Colon (tissue), 2 donors: ENCODE data around the gene SOX12.

ENCODE experiments used
- FAIRE-seq: peaks from 2 replicates; lab custom pipeline; 2012; peaks lifted over from hg19 to GRCh38; lab: Jason Lieb, UNC
- donor health status: control.
- donor health status: control.

Gene SOX12

DNA sequence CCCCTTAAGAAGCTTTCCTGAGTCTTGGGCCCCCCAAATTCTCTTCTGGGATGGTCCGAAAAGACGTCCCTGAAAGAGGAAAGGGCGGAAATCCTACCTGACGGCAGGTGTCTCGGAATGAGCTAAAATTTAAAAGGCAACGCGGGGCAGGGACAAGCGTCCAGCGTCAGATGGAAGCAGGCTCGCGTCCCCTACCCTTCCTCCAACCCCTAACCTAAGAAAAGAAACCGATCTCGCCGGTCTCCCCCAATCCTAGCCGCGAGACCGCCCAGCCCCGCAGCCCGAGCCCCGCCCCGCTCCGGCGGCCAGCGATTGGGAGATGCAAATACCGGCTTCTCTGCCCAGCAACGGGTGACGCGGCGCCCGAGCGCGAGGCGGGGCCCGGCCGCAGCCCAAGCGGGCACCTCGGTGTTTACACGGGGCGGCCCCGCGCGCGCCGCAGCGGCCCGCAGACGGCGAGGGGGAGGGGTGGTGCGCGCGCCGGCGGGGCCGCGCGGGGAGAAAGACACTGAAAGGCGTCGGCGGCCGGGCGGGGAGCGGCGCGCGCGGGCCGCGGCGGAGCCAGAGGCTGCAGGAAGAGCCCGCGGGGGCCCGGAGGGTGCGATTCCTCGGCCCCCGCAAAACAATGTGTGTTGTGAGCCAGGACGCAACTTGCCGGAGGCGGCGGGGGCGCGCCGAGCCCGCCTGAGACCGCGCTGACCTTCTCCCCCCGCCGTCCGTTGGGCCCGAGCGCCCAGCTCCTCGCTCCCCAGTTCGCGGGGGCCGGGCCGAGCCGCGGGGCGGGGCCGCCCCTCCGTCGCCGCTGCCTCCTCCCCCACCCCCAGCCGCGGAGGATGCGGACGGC is at the start of gene SOX12:
SOX12 (plus strand) TSS at position 508 of the 844 bp plus-strand sequence. CDS start 373 bp downstream, outside the sequence.
- FAIRE-seq: no peak

DNA sequence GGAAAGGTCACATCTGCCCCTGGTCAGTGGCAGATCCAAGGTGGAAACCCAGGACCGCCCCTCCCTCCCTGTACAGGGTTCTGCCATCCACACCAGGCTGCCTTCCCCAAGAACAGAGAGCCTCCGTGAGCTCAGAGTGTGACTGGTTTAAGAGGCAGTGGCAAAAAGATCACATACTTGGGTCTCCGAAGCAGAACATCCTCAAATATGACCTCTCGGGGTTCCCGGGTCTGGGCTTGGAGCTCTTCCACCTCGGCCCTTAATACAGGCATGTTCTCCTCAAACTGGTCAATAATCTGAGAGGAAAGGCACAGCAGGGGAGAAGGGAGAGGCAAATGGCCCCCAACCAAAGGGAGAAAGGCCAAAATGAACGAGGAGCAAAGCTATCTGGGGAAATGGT is 49.6 kb upstream of the SOX12 start:
- FAIRE-seq: no peak

DNA sequence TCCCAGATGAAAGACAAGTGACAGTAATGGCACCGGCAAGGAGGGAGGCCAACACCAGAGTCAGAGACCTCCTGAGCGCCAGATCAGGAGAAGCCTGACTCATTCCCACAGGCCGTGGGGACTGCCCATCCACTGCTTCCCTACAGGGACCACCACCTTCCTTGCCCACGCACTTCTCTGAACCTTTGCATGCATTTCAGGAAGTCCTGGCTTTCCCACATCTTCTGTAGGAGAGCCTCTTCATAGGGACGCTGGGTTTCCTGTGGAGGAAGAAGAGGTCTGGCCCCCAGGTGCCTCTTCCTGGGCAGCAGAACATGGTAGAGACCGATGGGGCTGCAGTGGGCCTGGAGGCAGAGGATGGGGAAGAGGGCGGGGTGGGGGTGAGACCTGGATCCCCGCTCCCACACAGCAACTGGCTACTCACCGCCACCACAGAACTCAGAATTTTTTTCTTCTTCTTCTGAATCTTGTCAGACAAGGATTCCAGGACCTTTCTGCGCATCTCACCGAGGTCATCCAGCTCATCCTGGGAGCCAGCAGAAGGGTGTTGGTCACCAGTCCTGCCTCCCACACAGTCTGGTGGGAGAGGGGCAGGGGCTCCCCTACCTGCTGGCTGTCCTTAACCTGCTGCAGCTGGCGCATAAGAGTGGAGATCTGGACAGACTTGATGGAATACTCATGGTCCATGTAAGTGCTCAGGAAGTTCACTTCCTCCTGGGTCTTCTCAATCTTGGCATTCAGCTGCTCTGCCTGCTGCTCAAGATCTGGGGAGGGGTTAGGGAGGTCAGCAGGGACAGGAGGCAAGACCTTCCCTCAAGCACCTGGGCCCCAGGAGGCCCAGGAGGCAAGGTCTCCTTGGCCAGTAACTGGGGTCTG is 48.5 kb upstream of the SOX12 start:
- no peak for FAIRE-seq

DNA sequence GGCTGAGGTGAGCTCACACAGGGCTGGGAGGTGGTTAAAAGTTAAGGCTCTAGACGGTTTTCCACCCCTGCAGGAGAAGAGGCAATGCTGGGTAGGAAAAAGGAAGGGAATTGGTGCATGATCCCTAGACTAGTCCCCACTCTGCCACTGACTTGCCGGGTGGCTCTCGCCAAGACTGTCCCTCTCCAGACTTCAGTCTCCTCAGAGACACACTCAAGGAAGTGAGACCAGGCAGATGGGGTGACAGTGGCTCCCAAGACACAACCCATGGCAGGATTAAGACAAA is 47.9 kb upstream of the SOX12 start:
- no peak for FAIRE-seq

DNA sequence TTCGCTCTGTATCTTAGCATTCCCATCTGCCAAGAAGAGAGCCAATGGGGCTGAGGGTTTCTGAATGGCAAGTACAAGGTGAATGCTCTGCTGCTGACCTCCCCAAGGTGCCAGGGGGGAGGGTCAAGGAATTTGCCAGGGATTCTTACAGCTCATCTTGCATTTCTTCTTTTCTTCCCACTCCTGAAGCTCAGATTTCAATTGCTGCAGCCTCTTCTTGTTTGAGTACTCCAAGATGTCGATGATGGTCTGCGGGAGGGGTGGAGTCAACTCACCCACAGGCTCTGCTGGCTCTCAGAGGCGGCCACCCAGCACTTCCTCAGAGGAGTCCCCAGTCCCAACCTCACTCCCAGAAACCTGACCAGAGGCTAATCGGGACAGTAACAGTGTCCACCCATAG is 47.2 kb upstream of the SOX12 start:
- FAIRE-seq: no peak

DNA sequence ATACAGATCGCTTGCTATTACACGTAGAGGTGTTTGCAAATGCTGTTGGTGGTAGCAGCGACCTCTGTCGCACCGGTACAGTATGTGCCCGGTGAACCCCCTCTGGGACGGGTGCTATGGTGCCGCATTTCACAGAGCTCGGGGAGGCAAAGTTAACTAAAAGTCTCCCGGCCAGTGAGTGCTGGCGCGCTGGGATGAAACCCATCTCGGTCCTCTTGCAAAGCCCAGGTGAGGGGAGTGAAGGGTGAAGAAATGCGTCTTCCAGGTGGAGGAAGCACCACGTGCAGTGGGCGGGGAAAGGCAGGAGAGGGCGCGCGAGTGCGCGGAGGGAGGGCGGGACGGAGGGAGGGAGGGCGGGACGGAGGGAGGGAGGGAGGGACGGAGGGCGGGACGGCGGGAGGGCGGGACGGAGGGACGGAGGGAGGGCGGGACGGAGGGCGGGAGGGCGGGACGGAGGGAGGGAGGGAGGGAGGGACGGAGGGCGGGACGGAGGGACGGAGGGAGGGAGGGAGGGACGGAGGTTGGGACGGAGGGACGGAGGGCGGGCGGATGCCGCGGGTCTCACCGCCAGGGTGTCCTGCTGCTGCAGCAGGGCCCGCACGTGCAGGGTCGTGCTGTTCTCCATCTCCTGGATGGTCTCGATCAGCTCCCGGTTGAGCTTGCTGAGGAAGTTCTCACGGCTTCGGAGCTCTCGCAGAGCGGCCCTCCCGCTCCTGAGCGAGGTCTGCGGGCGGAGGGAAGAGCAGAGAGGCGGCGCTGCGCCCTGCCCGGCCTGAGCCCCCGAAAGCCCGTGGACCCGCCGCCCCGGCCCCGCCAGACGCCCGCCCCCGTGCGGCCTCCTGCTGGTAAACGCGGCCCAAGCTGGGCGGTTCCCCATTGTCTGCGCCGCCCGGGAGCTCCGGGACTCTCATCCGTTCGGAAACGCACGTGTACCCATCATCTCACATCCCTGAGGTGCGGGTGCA is 46.5 kb upstream of the SOX12 start:
- FAIRE-seq: no peak

DNA sequence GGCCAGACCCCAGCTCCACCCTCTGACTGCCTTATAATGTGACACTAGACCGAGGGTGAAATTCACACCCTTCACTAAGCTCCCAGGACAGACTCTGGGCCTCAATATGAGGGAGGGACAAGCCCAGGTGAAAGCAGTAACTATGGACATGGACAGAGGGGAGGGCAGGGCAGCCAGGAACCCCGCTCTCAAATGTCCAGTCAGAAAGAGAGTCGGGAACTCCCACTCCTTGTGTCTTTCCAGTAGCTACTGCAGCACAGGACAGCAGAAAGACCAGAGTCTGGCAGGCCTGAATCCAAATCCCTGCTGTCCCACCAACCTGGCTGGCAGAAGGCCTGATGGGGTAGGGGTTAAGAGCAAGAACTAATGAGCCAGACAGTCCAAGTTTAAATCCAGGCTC is 41.2 kb upstream of the SOX12 start:
- no peak for FAIRE-seq

DNA sequence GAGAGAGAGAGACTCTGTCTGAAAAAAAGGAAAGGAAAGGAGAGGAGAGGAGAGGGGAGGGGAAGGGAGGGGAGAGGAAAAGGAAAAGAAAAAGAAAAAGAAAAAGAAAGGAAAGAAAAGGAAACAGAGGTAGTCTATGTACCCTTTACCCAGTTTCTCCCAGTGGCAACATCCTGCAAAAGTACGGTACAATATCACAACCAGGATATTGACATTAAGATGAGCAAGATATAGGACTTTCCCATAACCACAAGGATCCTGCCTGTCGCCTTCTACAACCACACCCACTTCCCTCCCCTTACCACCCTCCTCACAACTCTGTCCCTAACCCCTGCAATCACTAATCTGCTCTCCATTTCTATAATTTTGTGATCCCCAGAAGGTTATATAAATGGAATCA is 38.8 kb upstream of the SOX12 start:
- no peak for FAIRE-seq

DNA sequence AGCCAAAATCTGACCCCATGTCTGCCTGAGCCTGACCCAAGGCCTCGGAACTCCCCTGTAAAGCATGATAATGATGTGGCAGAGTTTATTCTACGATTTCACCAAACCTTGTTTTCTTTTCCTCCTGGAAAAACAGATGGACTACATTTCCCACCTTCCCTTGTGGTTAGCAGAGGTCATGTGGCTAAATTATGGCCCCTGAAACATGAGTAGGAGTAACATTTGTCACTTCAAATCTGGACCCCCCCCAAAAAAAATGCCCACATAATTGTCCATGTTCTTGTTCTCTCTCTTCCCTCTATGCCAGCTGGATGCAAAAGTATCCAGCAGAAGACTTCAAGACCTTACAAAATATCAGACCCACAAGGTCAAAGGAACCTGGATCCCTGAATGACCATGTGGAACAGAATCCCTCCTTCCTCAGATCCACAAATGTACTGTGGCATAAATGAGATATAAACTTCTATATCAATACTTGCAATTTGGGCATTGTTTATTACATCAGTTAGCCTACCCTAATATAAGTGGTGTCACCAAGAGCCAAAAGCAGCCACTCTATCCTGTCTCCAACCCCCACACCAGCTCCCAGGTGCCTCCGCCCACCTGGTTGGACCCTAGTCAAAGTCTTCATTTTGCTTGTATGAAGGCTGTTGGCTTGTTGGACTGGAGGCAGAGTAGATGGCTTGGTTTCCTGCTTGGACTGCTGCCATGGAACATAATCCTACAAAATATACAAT is 36.2 kb upstream of the SOX12 start:
- no peak for FAIRE-seq

DNA sequence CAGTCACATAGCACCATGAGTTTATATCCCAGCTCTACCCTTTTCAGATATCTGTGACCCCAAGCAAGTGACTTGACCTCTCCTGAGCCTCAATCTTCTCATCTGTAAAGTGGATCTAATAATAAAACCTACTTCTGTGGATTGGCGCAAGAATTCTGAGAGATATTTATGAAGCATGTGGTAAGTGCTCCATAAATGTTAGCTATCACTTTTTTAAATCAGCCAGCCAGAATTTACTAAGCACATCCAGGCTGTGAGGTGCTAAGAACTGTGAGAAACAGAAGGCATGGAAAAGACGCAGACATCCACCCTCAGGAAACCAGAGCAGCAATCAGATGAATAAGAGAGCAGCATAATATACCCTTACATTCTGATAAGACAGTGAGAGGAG is 35.7 kb upstream of the SOX12 start:
- FAIRE-seq: no peak

DNA sequence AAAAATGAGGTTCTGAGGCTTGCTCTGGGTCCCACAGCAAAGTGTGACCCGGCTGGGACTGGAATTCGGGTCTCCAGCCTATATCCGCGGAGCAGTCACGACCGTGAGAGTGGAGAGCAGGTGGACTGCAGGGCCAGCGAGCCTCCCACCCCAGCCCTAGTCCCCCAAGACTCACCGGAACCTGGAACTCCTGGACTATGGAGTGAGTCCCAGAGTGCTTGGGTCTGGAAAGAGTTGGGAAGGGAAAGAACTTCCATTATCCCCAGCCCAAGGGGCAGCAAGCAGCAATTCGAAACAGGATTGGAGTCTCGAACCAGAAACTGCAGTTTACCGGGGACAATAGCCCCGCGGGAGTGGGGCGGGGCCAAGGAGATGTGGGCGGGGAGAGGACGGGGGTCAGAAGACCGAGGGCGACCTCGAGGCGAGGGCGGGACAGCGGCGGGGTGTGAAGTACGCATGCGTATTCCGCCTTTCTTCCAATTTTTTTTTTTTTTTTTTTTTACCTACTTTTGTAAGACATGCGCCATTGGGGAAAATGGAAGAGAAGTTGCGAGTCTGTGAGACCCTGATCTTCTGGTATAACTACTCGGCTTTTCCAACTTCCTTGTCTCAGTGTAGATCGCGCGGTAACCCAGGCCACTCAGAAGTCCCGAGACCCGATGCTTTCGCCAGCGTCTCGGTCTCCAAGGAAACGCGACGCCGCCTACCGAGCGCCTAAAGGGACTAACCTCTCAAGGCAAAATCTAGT is 35.1 kb upstream of the SOX12 start, which contains the start of gene C20orf96:
C20orf96 (minus strand) TSS at position 667 of the 748 bp plus-strand sequence; CDS start at position 527, 140 bp downstream.
- FAIRE-seq: no peak

DNA sequence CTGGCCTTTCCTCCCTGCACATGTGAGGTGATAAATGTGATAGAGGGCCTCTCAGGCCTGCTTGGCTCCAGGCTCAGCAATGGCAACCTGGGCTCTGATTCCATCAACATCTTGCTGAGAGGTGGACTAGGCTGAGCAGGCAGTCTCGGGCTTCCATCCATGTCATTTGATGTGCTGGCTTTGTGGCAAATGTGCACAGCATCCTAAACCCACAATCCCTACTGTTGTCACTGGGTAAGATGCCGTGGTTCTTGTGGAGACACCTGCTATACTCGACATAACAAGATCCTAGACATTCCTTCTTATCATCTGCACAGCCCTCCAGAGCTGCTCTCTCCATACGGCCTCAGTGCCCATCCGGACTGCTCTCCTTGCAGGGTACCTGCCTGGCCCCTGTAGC is 30.8 kb upstream of the SOX12 start:
- FAIRE-seq: no peak

DNA sequence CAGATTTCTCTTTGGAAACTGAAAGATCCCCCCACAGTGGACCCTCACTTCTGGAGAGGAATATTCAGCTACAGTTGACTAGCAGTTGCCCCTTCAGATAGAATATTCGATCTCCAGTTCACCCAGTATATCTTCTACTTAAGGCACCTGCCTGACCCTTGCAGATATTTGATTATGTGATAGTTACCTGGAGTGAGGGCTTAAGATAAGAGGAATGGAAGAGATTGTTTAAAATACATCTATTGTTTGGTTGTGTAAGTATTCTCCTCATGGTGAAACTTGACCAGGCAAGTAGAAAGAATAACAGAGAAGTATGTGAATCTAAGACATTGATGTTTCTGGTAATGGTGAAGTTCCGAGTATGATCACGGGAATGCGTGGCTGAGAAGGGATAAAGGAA is 29.5 kb upstream of the SOX12 start:
- FAIRE-seq: no peak

DNA sequence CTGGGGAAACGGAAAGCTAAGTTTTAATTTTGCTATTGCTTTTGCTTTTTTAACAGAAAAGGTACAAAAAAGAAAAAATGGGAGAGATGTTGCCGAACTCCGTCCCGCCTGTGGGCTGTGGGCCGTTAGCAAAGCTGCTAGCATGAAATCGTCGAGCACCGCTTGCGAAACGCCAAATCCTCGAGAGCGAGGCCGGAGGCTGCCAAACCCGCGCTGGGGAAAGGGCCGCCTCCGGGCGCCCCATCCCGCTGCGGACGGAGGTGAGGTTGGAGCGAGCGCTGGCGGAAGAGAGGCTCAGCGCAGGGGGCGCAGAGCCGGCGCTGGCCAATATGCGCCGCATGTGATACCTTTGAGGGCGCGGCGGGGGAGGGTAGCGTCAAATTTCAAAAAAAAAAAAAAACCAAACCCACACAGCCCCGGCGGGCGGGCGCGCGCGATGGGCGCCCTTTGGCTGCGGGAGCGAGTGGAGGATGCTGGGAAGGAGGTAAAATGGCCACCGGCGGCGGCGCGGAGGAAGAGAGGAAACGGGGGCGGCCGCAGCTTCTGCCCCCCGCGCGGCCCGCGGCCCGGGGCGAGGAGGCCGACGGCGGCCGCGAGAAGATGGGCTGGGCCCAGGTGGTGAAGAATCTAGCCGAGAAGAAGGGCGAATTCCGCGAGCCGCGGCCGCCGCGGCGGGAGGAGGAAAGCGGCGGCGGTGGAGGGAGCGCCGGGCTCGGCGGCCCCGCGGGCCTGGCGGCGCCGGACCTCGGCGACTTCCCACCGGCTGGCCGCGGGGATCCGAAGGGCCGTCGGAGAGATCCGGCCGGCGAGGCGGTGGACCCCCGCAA is 28.0 kb upstream of the SOX12 start, which contains the start of gene ZCCHC3:
ZCCHC3 (plus strand) TSS at position 473 of the 827 bp plus-strand sequence; CDS start at position 490, 17 bp downstream.
- no peak for FAIRE-seq

DNA sequence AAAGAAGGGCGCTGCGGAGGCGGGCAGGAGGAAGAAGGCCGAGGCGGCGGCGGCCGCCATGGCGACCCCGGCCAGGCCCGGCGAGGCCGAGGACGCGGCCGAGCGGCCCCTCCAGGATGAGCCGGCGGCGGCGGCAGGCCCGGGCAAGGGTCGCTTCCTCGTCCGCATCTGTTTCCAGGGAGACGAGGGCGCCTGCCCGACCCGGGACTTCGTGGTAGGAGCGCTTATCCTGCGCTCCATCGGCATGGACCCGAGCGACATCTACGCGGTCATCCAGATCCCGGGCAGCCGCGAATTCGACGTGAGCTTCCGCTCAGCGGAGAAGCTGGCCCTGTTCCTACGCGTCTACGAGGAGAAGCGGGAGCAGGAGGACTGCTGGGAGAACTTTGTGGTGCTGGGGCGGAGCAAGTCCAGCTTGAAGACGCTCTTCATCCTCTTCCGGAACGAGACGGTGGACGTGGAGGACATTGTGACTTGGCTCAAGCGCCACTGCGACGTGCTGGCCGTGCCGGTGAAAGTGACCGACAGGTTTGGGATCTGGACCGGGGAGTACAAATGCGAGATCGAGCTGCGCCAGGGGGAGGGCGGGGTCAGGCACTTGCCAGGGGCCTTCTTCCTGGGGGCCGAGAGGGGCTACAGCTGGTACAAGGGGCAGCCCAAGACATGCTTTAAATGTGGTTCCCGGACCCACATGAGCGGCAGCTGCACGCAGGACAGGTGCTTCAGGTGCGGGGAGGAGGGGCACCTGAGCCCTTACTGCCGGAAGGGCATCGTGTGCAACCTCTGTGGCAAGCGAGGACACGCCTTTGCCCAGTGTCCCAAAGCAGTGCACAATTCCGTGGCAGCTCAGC is 27.2 kb upstream of the SOX12 start:
- FAIRE-seq: no peak

DNA sequence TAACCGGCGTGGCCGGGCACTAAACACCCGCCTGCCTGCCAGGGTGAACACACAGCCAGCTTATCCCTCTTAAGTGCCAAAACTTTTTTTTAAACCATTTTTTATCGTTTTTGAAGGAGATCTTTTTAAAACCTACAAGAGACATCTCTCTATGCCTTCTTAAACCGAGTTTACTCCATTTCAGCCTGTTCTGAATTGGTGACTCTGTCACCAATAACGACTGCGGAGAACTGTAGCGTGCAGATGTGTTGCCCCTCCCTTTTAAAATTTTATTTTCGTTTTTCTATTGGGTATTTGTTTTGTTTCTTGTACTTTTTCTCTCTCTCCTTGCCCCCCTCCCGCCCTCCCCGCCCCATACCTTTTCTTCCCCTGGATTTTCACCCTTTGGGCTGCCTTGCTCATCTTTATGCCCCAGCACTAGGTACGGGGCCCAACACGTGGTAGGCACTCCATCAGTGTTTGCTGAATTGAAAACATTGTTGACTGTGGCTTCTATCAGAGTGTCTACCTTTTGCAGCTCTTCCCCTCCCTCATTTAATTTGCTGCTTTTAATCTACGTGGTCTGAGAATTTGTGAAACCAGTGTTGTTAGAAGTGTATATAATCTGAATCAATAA is 26.5 kb upstream of the SOX12 start:
- FAIRE-seq: no peak

DNA sequence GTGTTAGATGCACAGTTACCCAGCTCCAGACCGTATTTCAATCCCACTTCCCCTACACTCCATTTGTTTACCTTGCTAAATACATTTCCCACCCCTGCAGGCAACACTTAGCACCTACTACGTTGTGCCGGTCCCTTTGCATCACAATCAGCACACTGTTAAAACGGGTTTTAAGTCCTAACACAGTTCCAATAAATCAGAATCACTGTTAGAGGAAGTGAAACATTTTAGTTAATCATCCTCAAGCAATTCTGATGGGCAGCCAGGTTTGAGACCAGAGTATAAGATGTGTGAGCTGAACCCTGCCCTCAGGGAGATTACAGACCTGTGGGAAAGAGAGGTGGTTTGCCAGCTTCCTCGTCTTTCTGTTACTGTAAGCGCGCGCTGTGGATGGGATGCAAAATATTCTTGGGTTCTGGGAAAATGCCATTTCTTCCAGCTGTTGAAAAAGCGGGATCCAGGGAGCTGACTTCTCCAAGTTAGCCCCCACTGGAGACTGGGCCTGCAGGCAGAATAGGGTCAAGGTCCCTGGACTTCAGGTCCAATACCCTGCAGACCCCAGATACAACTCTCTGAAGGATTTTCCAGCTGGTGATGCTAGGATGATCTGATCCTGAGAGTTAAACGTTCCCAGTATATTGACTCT is 24.9 kb upstream of the SOX12 start:
- FAIRE-seq: no peak
